GM21423 (cell line): ENCODE data around the gene PICALM.

Source experiments
- ATAC-seq: cut with Tn5 transposase; IDR thresholded peaks from one replicate; pipeline ENCODE4 v1.9.1; 2021; ENCODE audit warnings: mild to moderate bottlenecking, moderate library complexity; ENCODE audit not compliant: unreplicated experiment

The PICALM gene

GRCh38 chr11:86081455-86081854, 12.6 kb upstream of the PICALM start:
- no peak for ATAC-seq

DNA sequence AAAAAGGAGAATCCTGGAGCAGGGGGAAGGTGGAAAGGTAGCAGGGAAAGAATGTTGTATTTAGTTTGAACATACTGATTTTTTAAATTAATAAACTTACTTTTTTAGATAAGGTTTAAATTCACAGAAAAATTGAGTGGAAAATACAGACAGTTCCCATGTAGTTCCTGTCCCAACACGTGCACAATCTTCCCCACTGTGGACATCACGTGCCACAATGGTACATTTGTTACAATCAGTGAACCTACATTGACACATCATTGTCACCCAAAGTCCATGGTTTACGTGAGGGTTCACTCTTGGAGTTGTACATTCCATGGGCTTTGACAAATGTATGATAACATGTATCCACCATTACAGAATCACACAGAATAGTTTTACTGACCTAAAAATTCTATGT, 10.5 kb upstream of the PICALM start:
- ATAC-seq, result no peak

DNA sequence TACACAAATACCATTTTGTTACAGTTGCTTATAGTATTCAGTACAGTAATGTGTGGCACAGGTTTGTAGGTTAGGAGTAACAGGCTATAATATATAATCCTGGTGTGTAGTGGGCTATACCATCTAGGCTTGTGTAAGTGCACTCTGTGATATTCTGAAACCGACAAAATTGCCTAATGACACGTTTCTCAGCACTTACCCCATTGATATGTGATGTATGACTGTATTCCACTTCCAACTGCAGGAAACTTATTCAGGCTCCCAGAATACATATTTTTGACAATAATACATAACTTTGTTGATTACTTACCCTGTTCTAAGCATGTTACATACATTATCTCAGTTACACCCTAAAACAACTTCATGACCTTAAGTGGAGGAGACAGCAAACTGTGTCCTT, 5.1 kb upstream of the PICALM start:
- no peak for ATAC-seq

DNA sequence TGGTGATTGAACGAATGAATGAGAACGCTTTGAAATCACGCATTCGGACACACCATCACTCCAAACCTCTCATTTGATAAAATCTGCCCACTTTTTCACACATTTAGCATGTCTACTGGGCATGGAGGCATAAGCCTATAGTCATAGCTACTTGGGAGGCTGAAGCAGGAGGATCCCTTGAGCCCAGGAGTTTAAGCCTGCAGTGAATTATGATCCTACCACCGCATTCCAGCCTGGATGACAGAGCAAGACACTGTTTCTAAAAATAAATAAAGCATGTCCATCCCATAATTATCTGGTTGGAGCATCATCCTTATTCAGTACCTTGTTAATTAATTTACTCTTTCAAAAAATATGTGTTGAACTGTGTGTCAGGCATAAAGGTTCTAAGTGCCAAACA, 3.3 kb upstream of the PICALM start:
- no peak for ATAC-seq

GRCh38 chr11:86070142-86071056, 1.5 kb upstream of the PICALM start:
- ATAC-seq, result no peak

DNA sequence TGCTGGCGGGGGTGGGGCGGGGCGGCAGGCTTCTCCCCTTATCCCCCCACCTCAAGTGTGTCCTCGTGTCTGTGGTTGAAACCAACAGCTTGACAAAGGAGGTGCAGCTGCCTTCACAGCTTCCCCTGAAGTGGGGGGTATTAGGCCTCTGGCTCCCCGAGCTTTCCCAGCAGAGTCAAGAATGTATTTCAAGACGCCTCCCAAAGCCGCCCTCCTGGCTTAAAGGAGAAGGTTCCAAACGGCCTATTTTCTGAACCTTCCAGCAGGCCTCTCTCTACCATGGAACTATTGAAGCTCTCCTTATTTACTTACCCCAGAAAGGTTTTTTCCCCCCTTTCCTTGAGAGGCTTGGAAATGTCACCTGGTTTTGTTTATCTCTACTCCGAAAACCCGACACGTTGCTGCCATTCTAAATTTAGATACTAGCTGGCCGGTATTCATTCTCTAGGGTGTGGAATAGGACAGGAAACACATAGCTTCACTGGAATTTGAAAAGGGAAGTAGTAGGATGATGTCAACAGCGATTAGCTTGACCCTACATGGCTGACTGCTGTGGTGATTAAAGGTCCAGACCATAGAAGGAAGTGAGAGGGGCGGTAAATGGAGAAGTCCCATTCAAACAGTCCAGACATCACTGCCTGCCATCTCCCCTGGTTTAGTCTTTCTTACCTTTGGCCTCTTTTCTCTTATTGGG, 671 bp upstream of the PICALM start:
- ATAC-seq, result peak; percentile 17

DNA sequence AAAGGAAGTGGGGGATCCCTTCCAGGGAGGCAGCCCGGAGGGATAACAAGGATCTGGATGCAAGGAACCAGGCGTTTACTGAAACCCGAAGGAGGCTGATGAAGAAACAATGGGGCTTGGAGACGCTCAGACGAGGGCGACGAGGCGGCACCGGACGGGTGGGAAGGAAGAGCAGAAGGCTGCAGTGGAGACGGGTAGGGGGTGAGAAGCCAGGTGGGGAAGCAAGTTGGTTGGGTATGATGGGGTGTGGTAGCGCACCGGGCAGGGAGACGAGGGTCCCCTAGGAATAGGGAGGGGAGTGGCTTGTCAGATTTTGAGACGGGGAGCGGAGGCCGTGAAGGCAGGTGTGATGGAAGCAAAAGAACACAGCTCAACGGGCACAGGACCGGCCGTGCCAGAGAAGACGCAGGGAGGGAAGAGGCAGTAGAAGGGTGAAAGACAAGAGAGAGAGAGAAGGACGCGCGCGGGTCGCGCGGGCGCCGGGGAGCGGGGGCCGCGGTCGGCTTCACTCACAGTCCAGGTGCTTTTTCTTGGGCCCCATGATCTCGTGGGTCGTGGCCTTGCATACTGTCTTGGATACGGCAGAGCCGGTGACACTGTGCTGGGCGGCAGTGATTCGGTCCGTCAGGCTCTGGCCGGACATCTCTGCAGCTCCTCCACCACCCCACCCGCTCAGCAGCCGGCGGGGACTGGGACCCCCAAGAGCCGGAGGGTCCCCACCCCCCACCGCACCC, 579 bp downstream of the PICALM start:
- peak; percentile 10 for ATAC-seq

DNA sequence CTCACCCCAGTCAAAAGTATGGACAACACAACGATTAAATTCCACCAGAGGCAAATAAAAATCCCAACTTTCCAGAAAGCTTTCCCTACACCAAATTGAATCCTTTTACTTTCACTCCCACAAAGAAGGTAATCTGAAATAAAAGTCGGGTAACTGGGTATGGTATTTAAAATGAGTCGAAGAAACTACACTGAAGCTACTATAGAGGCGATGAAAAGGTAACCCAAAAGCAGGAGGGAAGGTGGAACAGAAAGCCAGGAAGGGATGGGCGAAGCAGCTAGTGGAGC, 1.1 kb downstream of the PICALM start:
- no peak for ATAC-seq

GRCh38 chr11:86067009-86067850, 1.7 kb downstream of the PICALM start:
- ATAC-seq, result no peak

DNA sequence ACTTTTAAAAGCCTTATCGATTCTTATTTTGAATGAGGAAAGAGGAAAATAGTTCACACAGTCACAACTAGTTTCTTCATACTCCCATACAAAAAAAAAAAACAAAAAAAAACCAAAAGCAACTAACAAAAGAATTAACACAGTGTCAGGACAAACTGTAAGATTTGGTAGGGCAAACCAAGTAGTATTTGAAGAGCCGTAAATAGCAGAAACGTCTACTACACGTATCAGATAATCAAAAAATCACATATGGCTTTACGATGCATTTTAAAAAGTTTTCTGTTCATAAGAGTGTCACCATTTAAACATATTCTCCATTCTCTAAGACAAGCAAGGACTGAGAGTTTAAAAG, 2.3 kb downstream of the PICALM start:
- no peak for ATAC-seq

- no peak for ATAC-seq
Observed at GRCh38 chr11:86066033-86066432, 2.9 kb downstream of the PICALM start.

- ATAC-seq, result no peak
Observed at GRCh38 chr11:86064220-86064803, 4.6 kb downstream of the PICALM start.

- no peak for ATAC-seq
Observed at GRCh38 chr11:86063536-86063935, 5.3 kb downstream of the PICALM start.

DNA sequence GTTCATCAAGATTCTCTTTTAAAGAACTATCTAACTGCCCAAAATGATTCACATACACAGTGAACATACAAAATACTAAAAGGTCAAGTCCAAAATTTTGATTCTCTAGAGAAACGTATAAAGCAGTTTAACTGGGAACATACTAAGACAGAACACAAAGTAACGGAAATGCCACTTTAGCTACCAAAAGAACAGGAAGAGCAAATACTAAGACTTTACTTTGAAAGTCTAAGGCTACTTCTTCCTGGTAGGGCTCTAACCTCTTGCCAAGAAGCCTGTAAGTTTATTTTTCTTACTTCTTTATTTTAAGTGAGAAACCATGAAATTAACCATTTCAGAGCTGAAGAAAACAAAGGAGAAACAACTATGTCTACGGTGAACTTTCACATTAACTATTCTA, 6.2 kb downstream of the PICALM start:
- ATAC-seq, result no peak

DNA sequence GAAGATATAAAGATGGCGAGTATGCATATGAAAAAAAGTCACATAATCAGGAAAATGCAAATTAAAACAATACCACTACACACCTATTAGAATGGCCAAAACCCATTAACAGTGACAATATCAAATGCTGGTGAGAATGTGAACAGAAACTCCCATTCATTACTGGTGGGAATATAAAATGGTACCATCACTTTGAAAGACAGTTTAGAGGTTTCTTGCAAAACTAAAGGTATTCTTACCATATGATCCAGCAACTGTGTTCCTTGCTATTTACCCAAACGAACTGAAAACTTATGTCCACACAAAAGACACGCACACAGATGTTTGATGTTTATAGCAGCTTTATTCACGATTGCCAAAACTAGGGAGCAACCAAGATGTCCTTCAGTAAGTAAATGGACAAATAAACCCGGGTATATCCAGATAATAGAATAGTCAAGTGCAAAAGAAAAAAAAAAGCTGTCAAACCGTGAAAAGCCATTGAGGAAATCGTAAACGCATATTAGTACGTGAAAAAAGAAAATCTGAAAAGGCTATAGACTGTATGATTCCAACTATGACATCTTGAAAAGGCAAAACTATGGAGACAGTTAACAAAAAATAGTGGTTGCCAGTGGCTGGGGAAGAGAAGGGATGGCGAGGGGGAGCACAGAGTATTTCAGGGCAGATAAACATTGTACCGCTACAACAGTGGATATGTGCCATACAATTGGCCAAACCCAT, 7.2 kb downstream of the PICALM start:
- ATAC-seq, result no peak

GRCh38 chr11:86060544-86060943, 8.3 kb downstream of the PICALM start:
- no peak for ATAC-seq

- no peak for ATAC-seq
Observed at GRCh38 chr11:86058360-86058759, 10.5 kb downstream of the PICALM start.

DNA sequence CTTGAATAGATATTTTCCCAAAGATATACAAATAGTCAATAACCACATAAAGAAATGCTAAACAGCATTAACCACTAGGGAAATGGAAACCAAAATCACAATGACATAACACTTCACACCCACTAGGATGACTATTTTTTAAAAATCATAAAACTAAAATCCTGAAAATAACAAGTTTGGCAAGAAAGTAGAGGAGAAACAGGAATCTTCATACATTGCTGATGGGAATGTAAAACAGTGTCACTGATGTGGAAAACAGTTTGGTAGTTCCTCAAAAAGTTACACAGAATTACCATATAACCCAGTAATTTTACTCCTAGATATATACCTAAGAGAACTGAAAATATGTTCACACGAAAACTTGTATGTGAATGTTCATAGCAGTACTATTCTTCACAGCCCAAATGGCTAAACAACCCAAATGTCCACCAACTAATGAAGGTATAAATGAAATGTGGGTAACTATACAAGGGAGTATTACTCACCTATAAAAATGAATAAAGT, 12.5 kb downstream of the PICALM start:
- ATAC-seq, result no peak

DNA sequence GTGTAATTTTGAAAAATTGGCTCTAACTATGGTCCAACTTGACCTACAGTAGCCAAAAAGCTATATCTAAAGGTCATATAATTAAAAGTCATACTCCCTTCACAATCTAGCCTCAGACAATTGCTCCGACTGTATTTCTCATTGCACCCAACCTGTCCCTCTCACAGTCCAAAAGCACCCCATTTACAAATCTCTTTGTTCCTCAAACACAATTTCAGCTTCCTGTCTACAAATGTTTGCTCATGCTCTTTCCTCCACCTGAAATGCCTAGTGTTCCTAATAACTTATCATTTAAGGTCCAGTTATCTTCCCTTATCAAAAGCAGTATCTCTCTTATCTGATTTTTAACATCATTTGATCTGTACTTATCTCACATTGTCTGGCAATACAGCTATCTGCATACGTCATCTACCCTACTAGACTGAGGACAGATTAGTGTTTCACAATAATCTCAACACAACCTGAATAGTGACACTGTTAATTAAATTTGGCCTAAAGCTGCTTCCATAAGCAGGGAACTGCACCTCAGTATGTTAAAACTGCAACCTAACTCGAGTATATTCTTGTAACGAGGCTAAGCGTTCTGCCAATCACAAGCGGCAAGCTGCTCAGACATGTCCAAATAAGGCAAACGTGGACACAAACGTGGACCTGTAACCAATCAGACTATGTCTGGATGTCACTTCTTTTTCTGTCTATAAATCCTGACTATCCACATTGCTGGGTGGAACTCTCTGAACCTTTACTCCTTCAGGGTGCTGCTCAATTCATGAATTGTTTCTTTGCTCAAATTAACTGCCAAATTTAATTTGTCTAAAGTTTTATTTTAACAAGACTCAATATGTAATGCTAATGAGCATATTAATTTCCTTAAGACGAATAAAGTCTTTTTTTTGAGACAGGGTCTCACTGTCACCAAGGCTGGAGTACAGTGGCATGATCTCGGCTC, 15.9 kb downstream of the PICALM start:
- no peak for ATAC-seq
